ENCODE data around the gene ZSWIM8.

Gene ZSWIM8

DNA sequence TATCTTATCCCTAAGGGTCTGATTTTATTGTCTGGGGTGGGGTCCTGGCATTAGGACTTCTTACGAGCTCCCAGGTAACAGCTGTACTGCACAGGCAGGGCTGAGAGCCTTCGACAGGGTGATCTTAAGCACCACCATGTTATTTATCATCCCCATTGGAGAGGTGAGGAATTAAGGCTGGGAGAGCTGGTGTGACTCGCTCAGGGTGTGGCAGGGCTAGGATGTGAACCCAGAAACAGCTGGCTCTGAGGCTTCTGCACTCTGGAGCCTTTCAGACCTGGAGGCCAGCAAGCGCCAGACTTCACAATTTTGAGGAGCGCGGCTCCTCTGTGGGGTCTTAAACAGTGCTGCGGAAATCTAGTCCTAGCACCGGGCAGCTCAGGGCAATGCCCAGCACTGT lies 53.4 kb downstream of the ZSWIM8 start:
- Mint-ChIP-seq H3K4me1 (no peaks in the 10 kb centered on the region), H3K27me3 (no peaks in the 10 kb centered on the region), H3K9me3 (no peaks in the 10 kb centered on the region), H3K27ac (no peak overlapping the region), H3K36me3 (peaks cover 14% of the 10 kb centered on the region), H3K4me3 (no peak overlapping the region)

DNA sequence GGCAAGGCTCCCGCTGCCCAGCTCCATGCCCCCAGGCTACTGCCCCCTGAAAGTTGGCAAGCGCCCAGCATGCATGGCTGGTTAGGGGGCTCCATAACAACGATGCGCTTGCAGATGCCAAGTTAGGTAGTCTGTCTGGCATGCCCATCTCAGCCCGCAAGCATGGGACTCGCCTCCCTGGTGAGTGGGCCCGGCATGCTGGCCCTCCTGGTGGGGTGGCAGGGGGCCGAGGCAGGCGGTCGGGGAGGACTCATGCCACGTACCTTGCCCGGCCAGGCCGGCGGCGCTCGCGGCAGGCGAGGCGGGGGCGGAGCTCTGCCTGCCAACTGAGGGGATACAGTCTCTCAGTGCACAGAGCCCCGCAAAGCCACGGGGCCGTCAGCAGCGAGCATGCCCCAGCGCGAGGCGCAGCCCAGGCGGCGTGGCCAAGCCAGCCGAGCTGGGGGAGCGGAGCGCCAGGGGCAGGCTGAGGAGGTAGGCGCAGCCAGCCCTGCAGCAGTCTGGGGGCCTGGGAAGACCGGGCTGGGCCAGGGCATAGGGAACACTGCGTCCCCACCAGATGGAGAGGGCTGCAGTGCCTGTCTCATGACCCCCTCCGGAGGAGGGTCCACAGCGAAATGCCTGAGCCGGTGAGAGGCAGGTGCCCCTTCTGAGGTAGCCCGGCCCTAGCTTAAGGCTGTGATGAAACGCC lies 54.0 kb downstream of the ZSWIM8 start:
- Mint-ChIP-seq H3K27me3 (no peaks in the 10 kb centered on the region), H3K9me3 (no peaks in the 10 kb centered on the region), H3K4me1 (no peaks in the 10 kb centered on the region), H3K27ac (no peak overlapping the region), H3K36me3 (peaks cover 14% of the 10 kb centered on the region), H3K4me3 (no peak overlapping the region)

DNA sequence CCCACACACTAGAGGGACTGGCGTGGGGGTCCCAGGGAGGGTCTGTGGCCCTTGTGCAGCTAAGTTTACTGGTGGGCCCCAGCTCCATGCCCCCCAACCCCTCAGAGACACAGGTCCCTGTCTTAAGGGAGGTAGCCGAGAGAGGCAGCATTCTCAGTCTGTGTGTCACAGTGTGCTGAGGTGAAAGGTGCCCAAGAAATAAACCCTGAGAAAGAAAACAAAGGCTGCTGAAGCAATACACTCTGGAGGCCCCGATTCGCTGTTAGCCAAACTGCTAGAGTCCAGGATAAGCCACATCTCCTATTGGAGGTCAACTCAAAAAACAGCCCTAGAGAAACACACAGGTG lies 54.6 kb downstream of the ZSWIM8 start:
- H3K4me1 Mint-ChIP-seq: no peaks in the 10 kb centered on the region
- no peaks in the 10 kb centered on the region for H3K9me3 Mint-ChIP-seq
- no peak overlapping the region for H3K27ac Mint-ChIP-seq
- H3K36me3 Mint-ChIP-seq: peaks cover 13% of the 10 kb centered on the region
- H3K4me3 Mint-ChIP-seq: no peak overlapping the region
- no peaks in the 10 kb centered on the region for H3K27me3 Mint-ChIP-seq

DNA sequence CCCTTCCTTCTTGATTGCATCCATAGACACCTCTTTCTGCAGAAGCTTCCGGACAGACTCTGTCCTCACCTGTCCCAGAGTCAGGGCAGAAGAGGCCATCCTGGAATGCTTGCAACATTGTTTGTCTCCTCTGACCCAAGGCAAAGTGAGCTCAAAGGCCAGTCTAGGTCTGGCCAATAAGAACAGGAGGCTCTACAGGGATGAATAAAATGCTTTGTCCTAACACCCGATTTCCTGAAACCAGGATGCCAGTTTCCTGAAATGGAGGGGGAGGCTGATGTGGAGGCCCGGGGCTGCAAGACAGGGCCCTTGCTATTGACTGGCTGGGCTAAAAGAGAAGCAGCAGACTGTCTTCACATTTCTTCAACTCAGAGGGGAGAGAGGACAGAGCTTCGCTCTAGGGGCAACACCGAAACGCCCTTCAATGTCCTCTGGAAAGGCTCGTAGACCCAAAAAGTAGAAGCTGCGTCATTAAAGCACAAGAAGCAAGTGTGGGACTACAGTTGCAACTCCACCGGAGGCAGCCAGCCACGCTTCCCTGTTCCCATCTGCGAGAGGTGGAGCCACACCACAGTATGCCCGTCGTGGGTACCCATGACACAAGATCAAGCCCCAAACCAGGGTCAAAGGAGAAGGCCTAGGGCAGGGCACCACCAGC lies 55.1 kb downstream of the ZSWIM8 start:
- Mint-ChIP-seq H3K4me3 (no peak overlapping the region), H3K4me1 (no peaks in the 10 kb centered on the region), H3K27ac (no peak overlapping the region), H3K27me3 (no peaks in the 10 kb centered on the region), H3K36me3 (peaks cover 13% of the 10 kb centered on the region), H3K9me3 (no peaks in the 10 kb centered on the region)

DNA sequence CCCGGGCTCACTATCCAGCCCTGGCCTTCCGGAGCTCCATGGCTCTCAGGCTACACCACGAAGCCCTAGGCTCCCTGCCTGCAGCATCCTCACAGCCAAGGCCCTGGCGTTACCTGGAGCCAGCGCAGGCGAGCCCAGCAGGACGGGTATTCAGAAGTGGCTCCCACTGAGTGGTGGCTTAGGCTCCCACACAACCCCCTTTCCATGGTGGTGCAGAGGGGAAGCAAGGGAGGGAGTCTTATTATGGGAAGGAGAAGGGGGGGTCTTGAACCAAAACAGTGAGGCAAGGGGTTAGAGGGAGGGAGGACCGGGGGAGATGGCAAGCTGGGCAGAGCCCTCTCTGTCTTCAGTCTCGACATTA lies 55.6 kb downstream of the ZSWIM8 start:
- Mint-ChIP-seq H3K36me3 (peaks cover 16% of the 10 kb centered on the region), H3K27ac (no peak overlapping the region), H3K9me3 (no peaks in the 10 kb centered on the region), H3K27me3 (no peaks in the 10 kb centered on the region), H3K4me3 (no peak overlapping the region), H3K4me1 (no peaks in the 10 kb centered on the region)

DNA sequence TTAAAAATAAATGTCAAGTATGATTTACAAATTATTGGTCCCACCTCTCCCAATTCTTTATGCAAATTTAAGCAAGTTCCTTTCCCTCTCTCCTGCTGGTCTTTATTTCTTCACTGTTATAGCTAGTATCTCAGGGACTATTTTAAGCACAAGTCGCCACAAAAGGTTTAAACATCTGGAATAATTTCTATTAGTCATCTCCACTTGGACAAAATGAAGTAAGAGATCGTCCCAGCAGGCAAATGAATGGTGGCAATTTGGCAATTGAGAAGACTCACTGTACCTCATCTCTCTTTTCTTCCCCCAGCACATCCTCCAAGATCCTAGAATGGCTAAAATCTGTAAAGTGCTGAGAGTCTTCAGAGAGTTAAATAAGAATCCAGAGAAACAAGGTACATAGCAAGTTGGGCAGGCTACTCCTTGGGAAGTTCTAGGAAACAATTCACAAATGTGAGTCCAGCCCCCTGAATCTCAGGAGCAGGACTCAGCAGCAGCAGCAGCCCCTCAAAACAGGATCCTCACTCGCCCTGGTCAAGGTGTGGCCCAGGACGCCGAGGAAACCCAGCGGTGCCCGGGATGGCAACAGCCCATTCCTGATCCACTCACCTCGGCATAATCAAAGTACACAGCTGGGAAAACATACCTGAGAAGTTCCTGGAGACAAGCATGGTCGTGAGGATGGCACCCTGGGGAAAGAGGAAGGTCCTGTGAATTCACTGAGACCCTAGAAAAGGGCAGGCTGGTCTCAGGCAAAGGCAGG lies 56.3 kb downstream of the ZSWIM8 start:
- H3K4me3 Mint-ChIP-seq: no peak overlapping the region
- H3K27me3 Mint-ChIP-seq: no peaks in the 10 kb centered on the region
- H3K9me3 Mint-ChIP-seq: no peaks in the 10 kb centered on the region
- no peaks in the 10 kb centered on the region for H3K4me1 Mint-ChIP-seq
- H3K27ac Mint-ChIP-seq: no peak overlapping the region
- H3K36me3 Mint-ChIP-seq: peaks cover 20% of the 10 kb centered on the region

DNA sequence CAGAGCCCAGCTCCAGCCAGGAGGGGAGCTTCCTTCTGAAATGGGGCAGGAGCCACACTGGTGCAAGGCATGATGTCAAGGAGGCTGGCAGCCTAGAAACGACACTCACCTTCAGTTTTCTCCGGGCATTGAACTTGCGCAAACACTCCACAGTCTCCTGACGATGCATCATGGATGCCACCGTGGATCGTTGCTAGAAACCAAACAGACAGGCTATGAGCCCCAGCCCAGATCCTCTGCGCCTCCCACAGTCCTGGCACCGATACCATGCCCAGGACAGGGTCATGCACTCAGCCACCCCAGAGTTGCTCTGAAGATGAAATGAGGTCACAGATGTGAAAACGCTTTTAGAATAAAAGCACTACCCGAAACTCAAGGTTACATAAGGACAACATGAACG lies 56.9 kb downstream of the ZSWIM8 start:
- H3K27me3 Mint-ChIP-seq: no peaks in the 10 kb centered on the region
- H3K27ac Mint-ChIP-seq: no peak overlapping the region
- no peaks in the 10 kb centered on the region for H3K9me3 Mint-ChIP-seq
- no peaks in the 10 kb centered on the region for H3K4me1 Mint-ChIP-seq
- H3K4me3 Mint-ChIP-seq: no peak overlapping the region
- H3K36me3 Mint-ChIP-seq: peaks cover 24% of the 10 kb centered on the region

DNA sequence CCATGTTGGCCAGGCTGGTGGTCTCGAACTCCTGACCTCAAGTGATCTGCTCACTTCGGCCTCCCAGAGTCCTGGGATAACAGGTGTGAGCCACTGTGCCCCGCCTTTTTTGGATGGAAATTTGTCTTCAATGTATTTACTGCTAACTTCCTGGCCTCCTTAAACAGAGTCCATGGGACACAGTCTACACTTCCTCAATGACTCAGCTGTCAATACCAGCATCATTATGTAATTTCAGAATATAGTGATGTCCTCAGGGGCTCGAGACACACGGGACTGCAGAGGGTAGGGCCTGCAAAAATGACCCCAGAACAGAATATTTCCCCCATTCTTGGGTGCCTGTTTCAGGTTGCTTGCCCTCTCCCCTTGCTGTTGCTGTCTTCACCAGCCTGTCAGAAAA lies 57.9 kb downstream of the ZSWIM8 start:
- no peak overlapping the region for H3K27ac Mint-ChIP-seq
- H3K4me3 Mint-ChIP-seq: no peak overlapping the region
- H3K36me3 Mint-ChIP-seq: peaks cover 22% of the 10 kb centered on the region
- H3K27me3 Mint-ChIP-seq: no peaks in the 10 kb centered on the region
- no peaks in the 10 kb centered on the region for H3K4me1 Mint-ChIP-seq
- no peaks in the 10 kb centered on the region for H3K9me3 Mint-ChIP-seq

DNA sequence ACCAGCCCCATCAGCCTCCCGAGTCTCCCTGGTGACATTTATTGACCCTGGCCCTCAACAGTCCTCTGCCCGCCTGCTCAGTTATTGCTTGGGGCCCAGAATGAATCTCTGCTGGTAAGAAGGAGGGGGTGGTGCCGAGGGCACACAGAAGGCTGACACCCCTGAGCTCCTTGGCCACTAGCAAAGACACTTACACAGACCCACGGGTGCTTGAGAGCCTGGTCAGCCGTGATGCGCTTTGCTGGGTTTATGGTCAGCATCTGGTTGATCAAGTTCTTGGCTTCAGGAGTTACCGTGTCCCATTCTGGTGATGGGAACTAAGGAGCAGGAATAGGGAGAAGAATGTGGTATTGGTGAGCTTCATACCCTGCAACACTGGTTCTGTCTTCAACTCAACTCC lies 61.6 kb downstream of the ZSWIM8 start:
- Mint-ChIP-seq H3K27ac (no peak overlapping the region), H3K36me3 (peaks cover 16% of the 10 kb centered on the region), H3K4me3 (no peak overlapping the region)

DNA sequence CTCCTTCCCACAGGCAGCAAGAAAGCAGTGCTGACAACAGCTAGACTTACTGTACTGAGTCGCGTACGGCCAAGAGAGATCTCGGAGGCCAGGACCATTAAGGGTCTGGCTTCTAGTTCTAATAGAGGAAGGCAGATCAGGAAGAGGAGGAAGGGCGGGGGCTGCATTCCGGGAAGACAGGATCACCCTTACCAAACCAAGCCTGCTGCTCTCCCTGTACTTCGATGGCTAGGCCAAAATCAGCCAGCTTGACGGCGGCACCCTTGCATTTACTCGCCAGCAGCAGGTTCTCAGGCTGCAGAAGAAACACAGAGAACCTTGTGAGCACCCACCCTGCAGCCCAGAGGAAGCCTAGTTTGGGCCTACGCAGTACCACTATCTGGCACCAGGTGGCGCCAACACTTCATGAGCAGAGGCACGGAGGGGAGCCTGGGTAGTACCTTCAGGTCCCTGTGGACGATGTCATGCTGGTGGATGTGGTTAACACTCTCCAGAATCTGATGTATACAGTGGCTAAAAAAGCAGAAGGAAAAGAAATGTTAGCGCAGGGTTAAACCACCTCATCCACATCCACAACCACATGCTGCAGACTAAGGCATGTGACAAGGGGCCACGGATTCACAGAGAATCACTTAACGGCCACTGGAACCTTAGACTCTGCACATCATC lies 63.5 kb downstream of the ZSWIM8 start:
- H3K9me3 Mint-ChIP-seq: no peaks in the 10 kb centered on the region
- peak overlapping the region; percentile 57 for H3K27ac Mint-ChIP-seq
- peaks cover 8% of the 10 kb centered on the region for H3K4me1 Mint-ChIP-seq
- H3K4me3 Mint-ChIP-seq: no peak overlapping the region
- H3K27me3 Mint-ChIP-seq: no peaks in the 10 kb centered on the region
- peaks cover 12% of the 10 kb centered on the region for H3K36me3 Mint-ChIP-seq

More for the DNA sequence above, 61.6 kb downstream of the ZSWIM8 start:
- no peaks in the 10 kb centered on the region for H3K27me3 Mint-ChIP-seq
- peaks cover 8% of the 10 kb centered on the region for H3K4me1 Mint-ChIP-seq
- H3K9me3 Mint-ChIP-seq: no peaks in the 10 kb centered on the region

DNA sequence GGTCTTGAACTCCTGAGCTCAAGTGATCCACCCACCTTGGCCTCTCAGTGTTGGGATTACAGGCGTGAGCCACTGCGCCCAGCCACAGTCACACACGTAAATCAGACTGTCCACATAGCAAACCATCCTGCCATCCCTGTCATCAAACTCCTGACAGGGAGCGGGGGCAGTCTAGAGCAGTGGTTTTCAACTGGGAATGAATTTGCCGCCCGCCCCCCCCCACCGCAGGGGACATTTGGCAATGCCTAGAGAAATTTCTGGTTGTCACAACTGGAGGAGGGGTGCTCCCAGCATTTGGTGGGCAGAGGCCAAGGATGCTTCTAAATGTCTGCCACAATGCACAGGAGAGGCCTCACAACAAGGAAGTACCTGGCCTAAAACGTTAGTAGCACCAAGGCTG lies 64.8 kb downstream of the ZSWIM8 start:
- no peak overlapping the region for H3K27ac Mint-ChIP-seq
- H3K9me3 Mint-ChIP-seq: no peaks in the 10 kb centered on the region
- H3K36me3 Mint-ChIP-seq: peaks cover 12% of the 10 kb centered on the region
- H3K27me3 Mint-ChIP-seq: no peaks in the 10 kb centered on the region
- no peak overlapping the region for H3K4me3 Mint-ChIP-seq
- H3K4me1 Mint-ChIP-seq: peaks cover 8% of the 10 kb centered on the region

DNA sequence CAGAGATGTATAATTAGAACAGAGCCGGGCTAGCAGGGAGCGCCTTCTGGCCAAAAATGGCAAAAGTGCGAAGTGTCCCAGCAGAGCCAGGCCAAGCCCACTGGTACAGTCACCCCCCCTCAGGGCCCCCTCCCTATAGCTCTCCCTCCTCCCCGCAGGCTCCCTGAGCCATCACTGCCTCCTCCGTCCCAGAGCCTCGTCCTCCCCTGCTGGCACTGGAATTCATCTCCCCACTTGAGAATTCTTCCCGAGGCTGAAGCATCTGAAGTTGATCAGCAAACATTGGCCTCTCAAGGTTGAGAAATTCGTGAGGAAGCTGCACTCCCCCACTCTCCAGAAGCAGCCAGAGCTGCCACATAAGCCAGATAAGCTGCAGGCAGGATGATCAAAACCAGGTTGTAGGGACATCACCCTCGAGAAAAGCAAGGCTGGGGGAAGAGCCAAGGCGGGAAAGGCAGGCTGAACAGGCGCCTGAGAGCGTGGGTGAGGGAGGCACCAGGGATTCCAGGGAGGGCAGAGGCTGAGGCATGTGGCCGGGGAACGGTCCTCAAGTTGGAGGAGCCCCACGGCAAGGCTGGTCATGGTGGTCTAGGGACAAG lies 65.6 kb downstream of the ZSWIM8 start:
- Mint-ChIP-seq H3K27ac (peak overlapping the region; percentile 41), H3K4me3 (no peak overlapping the region), H3K27me3 (no peaks in the 10 kb centered on the region), H3K36me3 (peaks cover 8% of the 10 kb centered on the region), H3K4me1 (peaks cover 14% of the 10 kb centered on the region), H3K9me3 (no peaks in the 10 kb centered on the region)
